Neural cell (in vitro differentiated cells): ENCODE results near the gene MGAT5.

Source experiments
- EP300 ChIP-seq: fragments of 450-650 bp; conservative IDR thresholded peaks from 2 replicates; pipeline ENCODE4 v1.6.1; 2014; ENCODE audit warnings: antibody characterized with exemption, mild to moderate bottlenecking, moderate library complexity; ENCODE audit not compliant: poor library complexity, severe bottlenecking
- EZH2 ChIP-seq: fragments of 200-600, 300-800 bp; shearing (Covaris generic), sonication (generic); IDR thresholded peaks from 2 replicates; pipeline ENCODE4 v1.6.1; 2014; ENCODE audit warnings: antibody characterized with exemption, low read length, borderline replicate concordance, mild to moderate bottlenecking; ENCODE audit not compliant: insufficient read depth, poor library complexity, severe bottlenecking
- POLR2AphosphoS5 ChIP-seq: IDR thresholded peaks from 2 replicates; pipeline ENCODE4 v1.6.1; 2012
- SMC3 ChIP-seq: fragments of 450-650 bp; conservative IDR thresholded peaks from 2 replicates; pipeline ENCODE4 v1.6.1; 2014; ENCODE audit warnings: antibody characterized with exemption, mild to moderate bottlenecking, moderate library complexity; ENCODE audit not compliant: poor library complexity
- TAF1 ChIP-seq: IDR thresholded peaks from 2 replicates; pipeline ENCODE4 v1.6.1; 2012; ENCODE audit warnings: low read depth
- TF ChIP-seq, protein P1 (sequence below): fragments of 450-650 bp; IDR thresholded peaks from 2 replicates; pipeline ENCODE4 v1.5.1; 2014; ENCODE audit warnings: antibody characterized with exemption, mild to moderate bottlenecking, moderate library complexity; ENCODE audit not compliant: poor library complexity, severe bottlenecking
- TF ChIP-seq, protein P2 (sequence below): IDR thresholded peaks from 2 replicates; pipeline ENCODE4 v1.6.1; 2012; ENCODE audit warnings: borderline replicate concordance

DNA sequence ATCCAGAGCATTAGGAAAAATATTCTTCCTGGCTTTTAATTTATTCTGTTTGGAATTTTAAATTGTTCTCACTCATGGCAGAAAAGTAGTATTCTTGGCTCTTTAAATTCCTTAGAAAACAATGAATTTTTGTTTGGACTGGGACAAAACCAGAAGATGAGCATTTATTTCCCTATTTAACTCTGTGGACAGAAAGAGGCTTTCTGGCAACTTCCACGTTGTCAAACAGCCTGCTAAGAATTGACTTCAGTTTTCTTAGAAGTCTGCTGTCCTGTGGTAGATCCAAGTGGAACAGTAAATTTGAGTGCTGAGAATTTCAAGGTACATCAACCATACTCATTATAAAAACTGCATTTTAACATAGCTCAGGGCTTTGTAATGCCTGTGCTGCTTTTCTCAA lies 83.8 kb downstream of the MGAT5 start:
- TF ChIP-seq, protein P1, sequence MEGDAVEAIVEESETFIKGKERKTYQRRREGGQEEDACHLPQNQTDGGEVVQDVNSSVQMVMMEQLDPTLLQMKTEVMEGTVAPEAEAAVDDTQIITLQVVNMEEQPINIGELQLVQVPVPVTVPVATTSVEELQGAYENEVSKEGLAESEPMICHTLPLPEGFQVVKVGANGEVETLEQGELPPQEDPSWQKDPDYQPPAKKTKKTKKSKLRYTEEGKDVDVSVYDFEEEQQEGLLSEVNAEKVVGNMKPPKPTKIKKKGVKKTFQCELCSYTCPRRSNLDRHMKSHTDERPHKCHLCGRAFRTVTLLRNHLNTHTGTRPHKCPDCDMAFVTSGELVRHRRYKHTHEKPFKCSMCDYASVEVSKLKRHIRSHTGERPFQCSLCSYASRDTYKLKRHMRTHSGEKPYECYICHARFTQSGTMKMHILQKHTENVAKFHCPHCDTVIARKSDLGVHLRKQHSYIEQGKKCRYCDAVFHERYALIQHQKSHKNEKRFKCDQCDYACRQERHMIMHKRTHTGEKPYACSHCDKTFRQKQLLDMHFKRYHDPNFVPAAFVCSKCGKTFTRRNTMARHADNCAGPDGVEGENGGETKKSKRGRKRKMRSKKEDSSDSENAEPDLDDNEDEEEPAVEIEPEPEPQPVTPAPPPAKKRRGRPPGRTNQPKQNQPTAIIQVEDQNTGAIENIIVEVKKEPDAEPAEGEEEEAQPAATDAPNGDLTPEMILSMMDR, result no peak
- TF ChIP-seq EZH2, result no peak
- no peak for TF ChIP-seq EP300
- TF ChIP-seq TAF1, result no peak
- TF ChIP-seq, protein P2, sequence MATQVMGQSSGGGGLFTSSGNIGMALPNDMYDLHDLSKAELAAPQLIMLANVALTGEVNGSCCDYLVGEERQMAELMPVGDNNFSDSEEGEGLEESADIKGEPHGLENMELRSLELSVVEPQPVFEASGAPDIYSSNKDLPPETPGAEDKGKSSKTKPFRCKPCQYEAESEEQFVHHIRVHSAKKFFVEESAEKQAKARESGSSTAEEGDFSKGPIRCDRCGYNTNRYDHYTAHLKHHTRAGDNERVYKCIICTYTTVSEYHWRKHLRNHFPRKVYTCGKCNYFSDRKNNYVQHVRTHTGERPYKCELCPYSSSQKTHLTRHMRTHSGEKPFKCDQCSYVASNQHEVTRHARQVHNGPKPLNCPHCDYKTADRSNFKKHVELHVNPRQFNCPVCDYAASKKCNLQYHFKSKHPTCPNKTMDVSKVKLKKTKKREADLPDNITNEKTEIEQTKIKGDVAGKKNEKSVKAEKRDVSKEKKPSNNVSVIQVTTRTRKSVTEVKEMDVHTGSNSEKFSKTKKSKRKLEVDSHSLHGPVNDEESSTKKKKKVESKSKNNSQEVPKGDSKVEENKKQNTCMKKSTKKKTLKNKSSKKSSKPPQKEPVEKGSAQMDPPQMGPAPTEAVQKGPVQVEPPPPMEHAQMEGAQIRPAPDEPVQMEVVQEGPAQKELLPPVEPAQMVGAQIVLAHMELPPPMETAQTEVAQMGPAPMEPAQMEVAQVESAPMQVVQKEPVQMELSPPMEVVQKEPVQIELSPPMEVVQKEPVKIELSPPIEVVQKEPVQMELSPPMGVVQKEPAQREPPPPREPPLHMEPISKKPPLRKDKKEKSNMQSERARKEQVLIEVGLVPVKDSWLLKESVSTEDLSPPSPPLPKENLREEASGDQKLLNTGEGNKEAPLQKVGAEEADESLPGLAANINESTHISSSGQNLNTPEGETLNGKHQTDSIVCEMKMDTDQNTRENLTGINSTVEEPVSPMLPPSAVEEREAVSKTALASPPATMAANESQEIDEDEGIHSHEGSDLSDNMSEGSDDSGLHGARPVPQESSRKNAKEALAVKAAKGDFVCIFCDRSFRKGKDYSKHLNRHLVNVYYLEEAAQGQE, result no peak
- no peak for TF ChIP-seq POLR2AphosphoS5
- no peak for TF ChIP-seq SMC3
